NCI-H2029 (cell line): ENCODE measurements around the gene TXK.
"Not testable (repeated sequence)": the region's sequence is repeated elsewhere in the genome, so short reads cannot be mapped to it uniquely, and the experiment has no call there.

Source experiments
- DNase-seq: peaks from one replicate; lab custom pipeline; 2025; lab: John Stamatoyannopoulos, UW

TXK gene

GRCh38 chr4:48134081-48134480, at the start of gene TXK:
Gene TXK (minus strand): TSS chr4:48134250. CDS start chr4:48134170, 80 bp downstream.
- DNase-seq: no peak

- no peak for DNase-seq
Observed at GRCh38 chr4:48180234-48180633, 46.2 kb upstream of the TXK start.

- DNase-seq: peak; percentile 78
Observed at GRCh38 chr4:48178931-48179330, 44.9 kb upstream of the TXK start.

GRCh38 chr4:48175806-48176205, 41.8 kb upstream of the TXK start:
- DNase-seq: no peak

- DNase-seq: no peak
Observed at GRCh38 chr4:48175328-48175727, 41.3 kb upstream of the TXK start.

- DNase-seq: no peak
Observed at GRCh38 chr4:48173056-48173991, 39.3 kb upstream of the TXK start.

- DNase-seq: no peak
Observed at GRCh38 chr4:48172651-48173050, 38.6 kb upstream of the TXK start.

GRCh38 chr4:48169636-48170035, 35.6 kb upstream of the TXK start:
- no peak for DNase-seq

- DNase-seq: no peak
Observed at GRCh38 chr4:48167538-48168263, 33.7 kb upstream of the TXK start.

- not testable (repeated sequence) for DNase-seq
Observed at GRCh38 chr4:48164561-48164960, 30.5 kb upstream of the TXK start.

GRCh38 chr4:48163746-48164145, 29.7 kb upstream of the TXK start:
- no peak for DNase-seq

- DNase-seq: no peak
Observed at GRCh38 chr4:48162162-48162561, 28.1 kb upstream of the TXK start.

GRCh38 chr4:48157271-48157670, 23.2 kb upstream of the TXK start:
- no peak for DNase-seq

GRCh38 chr4:48156423-48156822, 22.4 kb upstream of the TXK start:
- no peak for DNase-seq

- no peak for DNase-seq
Observed at GRCh38 chr4:48153791-48154550, 19.9 kb upstream of the TXK start.

GRCh38 chr4:48152259-48152658, 18.2 kb upstream of the TXK start:
- DNase-seq: no peak

- no peak for DNase-seq
Observed at GRCh38 chr4:48149827-48150370, 15.8 kb upstream of the TXK start.

GRCh38 chr4:48147621-48148020, 13.6 kb upstream of the TXK start:
- DNase-seq: no peak

GRCh38 chr4:48141048-48141447, 7.0 kb upstream of the TXK start:
- DNase-seq: peak; percentile 23

- DNase-seq: peak; percentile 5
Observed at GRCh38 chr4:48139691-48140090, 5.6 kb upstream of the TXK start.

- DNase-seq: no peak
Observed at GRCh38 chr4:48138936-48139335, 4.9 kb upstream of the TXK start.

GRCh38 chr4:48138511-48138910, 4.5 kb upstream of the TXK start:
- DNase-seq: no peak
